ENCODE results near the gene ALDOA. TPM values are rescaled to one million over a fixed set of nuclear protein-coding genes. Genes with fewer than 3 reads are reported as not detected.

The ALDOA gene
- total and polyA plus RNA-seq, 9 of the 15 experiments (the other 6 are each of a cell fraction or from before 2014, with no cell fraction given): 311 to 2,224 (median 1,293) TPM

GRCh38 chr16:30063893-30064728 is 1.4 kb upstream of the ALDOA start (continued):
- TF ChIP-seq ZNF407 (IDR thresholded peaks at IDR 0.05; ENCODE audit: low read depth) (no peak), POLR2A (conservative IDR thresholded peaks at IDR 0.05) (peak; percentile 54), KLF10 (CRISPR knock-in tag; IDR thresholded peaks at IDR 0.05) (no peak), SNRNP70 (optimal IDR thresholded peaks at IDR 0.05; ENCODE audit: low read depth, low read length) (no peak), ETV6 (IDR thresholded peaks at IDR 0.05; ENCODE audit: borderline replicate concordance in 1 of 2, low read depth in 2 of 2, low read length in 1 of 2) (no peak), ETV6 (CRISPR knock-in tag; IDR thresholded peaks at IDR 0.05; ENCODE audit: borderline replicate concordance) (no peak), ATF7 (IDR thresholded peaks at IDR 0.05) (peak; percentile 44; the same call in 1 of the 2 replicates), GABPB2 (CRISPR knock-in tag; conservative IDR thresholded peaks at IDR 0.05) (no peak), VEZF1 (CRISPR knock-in tag; IDR thresholded peaks at IDR 0.05) (peak; percentile 60; the same call in 1 of the 2 replicates), RAD51 (IDR thresholded peaks at IDR 0.05; ENCODE audit: borderline replicate concordance, low read depth) (peak; percentile 88), CC2D1A (IDR thresholded peaks at IDR 0.05) (0 out of 2 replicates have a peak, but pooled peaks have one; percentile 12), TEAD4 (IDR thresholded peaks at IDR 0.05; ENCODE audit: low read length) (0 out of 2 replicates have a peak, but pooled peaks have one; percentile 27), TEAD4 (CRISPR knock-in tag; IDR thresholded peaks at IDR 0.05; ENCODE audit: borderline replicate concordance) (no peak)
- TF ChIP-seq, protein P1, sequence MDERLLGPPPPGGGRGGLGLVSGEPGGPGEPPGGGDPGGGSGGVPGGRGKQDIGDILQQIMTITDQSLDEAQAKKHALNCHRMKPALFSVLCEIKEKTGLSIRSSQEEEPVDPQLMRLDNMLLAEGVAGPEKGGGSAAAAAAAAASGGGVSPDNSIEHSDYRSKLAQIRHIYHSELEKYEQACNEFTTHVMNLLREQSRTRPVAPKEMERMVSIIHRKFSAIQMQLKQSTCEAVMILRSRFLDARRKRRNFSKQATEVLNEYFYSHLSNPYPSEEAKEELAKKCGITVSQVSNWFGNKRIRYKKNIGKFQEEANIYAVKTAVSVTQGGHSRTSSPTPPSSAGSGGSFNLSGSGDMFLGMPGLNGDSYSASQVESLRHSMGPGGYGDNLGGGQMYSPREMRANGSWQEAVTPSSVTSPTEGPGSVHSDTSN (CRISPR knock-in tag; IDR thresholded peaks at IDR 0.05; ENCODE audit: low read depth): no peak
- TF ChIP-seq, protein P1 (tag; conservative IDR thresholded peaks at IDR 0.05; ENCODE audit: low read depth): peak; percentile 71

Data from K562 (cell line).